NCI-H2196 (cell line): ENCODE data around the gene GRK5.
"Not testable (repeated sequence)": the region's sequence is repeated elsewhere in the genome, so short reads cannot be mapped to it uniquely, and the experiment has no call there.

Experiments used
- DNase-seq: peaks from one replicate; lab custom pipeline; 2025; ENCODE audit not compliant: unreplicated experiment; lab: John Stamatoyannopoulos, UW

The GRK5 gene

DNA sequence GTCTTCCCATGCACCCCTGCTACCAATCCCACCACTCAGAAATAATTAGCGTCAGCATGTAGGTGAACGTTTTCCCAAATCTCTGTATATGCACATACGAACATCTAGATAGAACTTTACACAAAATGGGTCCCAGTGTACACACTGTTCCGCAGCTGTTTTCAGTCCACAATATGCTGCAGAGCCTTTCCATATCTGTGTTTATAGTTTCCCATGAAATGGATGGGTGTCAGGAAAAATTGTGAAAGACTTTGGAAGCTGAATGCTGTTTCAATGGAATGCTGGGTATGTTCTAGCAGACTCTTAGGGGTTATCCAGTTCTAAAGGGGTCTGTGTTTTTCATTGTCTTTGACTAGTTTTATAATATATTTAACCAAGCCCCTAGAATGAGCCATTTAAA is 13.8 kb downstream of the GRK5 start:
- DNase-seq = no peak

DNA sequence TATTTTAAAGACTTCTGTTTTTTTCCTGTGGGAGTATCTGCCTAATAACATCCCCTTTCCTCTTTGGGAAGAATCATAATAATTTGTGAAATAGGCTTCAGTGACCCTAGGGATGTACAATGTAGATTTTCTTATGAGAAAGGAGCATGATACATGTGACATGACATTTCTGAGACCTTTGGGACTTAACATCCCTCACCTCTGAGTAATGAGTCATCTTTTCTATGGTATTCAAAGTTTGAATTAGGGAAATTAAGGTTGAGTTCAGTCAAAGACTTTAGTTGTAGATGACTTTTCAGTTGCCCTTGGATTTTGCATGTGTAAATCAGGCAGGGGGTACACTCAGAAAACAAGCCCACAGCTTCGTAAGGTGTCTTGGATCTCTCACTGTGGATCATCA is 14.3 kb downstream of the GRK5 start:
- no peak for DNase-seq

DNA sequence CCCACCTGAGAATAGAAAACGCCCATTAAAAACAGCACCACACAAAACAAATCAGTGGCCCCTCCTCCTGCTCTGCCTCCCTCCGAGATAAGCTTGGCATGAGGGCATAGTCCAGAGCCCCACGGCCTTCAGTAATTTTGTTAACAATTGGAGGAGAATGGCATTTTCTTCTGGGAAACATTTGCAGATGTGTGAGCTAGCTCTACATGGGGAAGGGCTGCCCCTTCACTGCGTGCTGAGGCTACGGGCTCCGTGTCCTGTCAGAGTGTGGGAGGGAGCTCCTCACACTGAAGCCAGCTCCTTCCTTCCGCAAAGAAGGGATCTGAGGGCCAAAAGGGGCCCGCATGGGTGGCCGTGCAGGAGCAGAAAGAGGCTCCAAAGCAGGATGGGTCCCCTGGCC is 15.2 kb downstream of the GRK5 start:
- no peak for DNase-seq

GRCh38 chr10:119222966-119223386 is 15.6 kb downstream of the GRK5 start:
- no peak for DNase-seq

- no peak for DNase-seq
Observed at GRCh38 chr10:119225083-119225658, 17.8 kb downstream of the GRK5 start.

DNA sequence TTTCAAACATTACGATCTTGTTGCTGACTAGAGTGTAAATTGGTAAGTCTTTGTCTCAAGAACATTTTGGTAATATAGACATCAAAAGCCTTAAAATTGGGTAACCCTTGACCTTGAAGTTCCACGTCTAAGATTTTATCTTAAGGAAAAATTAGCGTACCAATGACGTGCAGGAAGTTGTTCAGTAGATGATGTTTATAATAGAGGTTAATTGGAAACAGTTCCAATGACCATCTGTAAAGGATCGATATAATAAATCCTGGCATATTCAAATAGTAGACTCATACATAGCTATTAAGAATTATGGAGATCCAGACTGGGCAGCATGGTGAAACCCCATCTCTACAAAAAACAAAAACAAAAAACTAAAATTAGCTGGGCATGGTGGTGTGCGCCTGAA is 20.5 kb downstream of the GRK5 start:
- no peak for DNase-seq

DNA sequence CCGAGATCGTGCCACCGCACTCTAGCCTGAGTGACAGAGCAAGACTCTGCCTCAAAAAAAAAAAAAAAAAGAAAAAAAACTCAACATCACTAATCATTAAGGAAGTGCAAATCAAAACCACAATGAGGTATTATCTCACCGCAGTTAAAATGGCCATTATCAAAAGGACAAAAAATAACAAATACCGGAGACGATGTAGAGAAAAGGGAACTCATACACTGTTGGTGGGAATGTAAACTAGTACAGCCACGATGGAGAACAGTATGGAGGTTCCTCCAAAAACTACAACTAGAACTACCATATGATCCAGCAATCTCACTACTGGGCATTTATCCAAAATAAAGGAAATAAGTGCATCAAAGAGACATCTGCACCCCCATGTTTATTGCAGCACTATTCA is 24.3 kb downstream of the GRK5 start:
- DNase-seq = no peak

DNA sequence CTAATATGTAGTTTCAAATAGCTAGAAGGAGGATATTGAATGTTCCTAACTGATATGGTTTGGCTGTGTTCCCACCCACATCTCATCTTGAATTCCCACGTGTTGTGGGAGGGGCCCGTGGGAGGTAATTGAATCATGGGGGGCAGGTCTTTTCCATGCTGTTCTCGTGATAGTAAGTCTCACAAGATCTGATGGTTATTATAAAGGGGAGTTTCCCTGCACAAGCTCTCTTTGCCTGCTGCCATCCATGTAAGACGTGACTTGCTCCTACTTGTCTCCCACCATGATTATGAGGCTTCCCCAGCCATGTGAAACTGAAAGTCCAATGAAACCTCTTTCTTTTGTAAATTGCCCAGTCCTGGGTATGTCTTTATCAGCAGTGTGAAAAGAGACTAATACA is 25.1 kb downstream of the GRK5 start:
- DNase-seq = not testable (repeated sequence)

DNA sequence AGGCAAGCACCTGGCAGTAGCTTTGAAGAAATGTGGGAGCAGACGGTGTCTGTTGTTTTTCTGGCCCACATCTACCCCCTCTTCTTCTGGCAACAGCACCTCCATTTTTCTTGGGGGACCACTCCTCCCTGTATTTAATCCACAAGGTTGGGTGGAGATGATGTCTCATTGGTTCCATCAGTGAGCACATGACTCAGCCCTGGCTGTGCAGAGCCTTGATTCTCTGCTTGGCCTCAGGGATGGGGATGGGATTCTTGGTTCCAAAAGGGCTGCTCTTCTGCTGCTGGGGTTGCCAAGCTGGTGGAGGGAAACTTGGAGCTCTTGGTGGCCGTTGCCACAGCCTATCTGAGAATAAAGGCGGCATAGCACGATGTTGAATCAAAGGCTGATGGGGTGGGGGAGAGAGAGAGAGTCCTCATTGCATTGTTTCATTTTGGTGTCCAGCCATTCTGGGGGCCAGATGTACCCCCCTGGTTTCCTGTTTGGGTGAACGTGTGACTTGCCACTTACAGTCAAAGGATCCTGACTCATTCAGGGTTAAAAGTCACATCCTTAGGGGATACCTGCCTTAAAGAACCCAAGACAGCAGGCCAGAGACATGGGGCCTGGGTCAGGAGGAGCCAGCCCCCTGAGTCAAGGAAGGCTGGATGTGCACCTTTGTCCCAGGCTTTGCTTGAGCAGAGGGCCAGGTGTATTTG is 25.9 kb downstream of the GRK5 start:
- DNase-seq = no peak

DNA sequence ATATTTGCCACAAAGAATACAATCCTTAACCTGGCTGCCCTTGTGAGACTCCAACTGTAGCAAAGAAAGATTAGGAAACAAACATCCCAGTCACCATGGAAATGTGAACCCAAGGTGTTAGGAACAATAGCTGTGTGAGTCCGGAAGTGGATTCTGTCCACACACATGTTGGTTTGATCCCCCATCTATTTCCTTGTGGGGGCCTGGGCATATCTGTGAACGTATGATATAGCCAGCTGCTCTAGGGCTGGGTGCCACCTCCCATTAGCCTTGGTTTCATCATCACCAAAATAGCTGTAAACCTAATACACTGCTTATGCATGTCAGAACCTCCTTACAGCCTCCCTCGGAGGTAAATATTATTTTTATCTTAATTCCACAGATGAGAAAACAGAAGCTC is 26.4 kb downstream of the GRK5 start:
- no peak for DNase-seq

- no peak for DNase-seq
Observed at GRCh38 chr10:119235356-119235755, 28.0 kb downstream of the GRK5 start.

DNA sequence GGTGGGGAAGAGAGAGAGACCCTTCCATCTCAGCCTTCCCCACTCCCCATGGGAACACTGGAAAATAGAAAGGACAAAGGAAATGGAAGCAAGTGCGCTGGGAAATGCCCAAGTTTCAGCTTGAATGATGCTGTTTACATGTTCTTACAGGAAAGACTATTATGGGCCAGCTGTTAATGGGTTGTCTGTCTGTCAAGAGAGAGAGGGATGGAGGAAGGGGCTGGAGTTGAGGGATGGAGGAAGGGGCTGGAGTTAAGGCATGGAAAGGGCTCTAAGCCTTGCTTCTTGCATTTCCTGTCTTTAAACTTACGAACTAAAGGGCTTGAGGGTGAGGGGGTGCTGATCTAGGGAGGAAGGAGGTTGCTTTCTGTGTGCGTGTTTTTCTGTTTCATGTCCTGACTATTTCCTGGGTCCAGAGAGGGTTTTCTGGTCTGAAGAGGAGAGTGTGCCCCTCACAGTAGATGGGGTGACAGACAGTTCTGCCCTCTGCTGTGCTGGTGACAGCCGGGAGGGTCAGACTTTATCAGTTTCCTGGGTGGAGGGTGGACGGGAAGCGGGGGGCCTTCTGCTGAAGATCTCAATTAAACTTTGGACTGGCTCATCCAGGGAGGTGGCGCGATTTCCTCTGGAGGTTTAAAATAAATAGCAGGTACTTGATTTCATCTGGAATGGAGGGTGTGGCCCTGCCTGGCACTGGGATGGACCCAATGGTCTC is 30.5 kb downstream of the GRK5 start:
- DNase-seq = no peak

GRCh38 chr10:119238577-119238976 is 31.2 kb downstream of the GRK5 start:
- DNase-seq = no peak

DNA sequence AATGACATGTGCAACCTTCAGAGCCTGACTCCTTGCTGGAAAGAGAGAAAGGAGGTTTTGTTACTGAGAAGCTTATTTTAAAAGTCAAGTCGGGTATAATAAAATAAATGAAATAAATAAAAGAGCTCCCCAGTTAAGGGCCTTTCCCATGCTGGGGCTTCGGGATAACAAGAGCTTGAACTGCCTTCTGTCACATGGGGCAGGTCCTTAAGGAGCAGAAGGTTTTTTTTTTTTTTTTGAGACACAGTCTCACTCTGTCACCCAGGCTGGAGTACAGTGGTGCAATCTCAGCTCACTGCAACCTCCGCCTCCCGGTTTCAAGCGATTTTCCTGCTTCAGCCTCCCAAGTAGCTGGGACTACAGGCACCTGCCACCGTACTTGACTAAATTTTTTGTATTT is 31.6 kb downstream of the GRK5 start:
- DNase-seq = not testable (repeated sequence)

- not testable (repeated sequence) for DNase-seq
Observed at GRCh38 chr10:119239630-119240029, 32.3 kb downstream of the GRK5 start.

GRCh38 chr10:119241066-119241465 is 33.7 kb downstream of the GRK5 start:
- no peak for DNase-seq

GRCh38 chr10:119242186-119242585 is 34.8 kb downstream of the GRK5 start:
- no peak for DNase-seq

- no peak for DNase-seq
Observed at GRCh38 chr10:119243488-119243887, 36.1 kb downstream of the GRK5 start.

- no peak for DNase-seq
Observed at GRCh38 chr10:119243967-119244366, 36.6 kb downstream of the GRK5 start.

GRCh38 chr10:119245272-119245671 is 37.9 kb downstream of the GRK5 start:
- DNase-seq = no peak

DNA sequence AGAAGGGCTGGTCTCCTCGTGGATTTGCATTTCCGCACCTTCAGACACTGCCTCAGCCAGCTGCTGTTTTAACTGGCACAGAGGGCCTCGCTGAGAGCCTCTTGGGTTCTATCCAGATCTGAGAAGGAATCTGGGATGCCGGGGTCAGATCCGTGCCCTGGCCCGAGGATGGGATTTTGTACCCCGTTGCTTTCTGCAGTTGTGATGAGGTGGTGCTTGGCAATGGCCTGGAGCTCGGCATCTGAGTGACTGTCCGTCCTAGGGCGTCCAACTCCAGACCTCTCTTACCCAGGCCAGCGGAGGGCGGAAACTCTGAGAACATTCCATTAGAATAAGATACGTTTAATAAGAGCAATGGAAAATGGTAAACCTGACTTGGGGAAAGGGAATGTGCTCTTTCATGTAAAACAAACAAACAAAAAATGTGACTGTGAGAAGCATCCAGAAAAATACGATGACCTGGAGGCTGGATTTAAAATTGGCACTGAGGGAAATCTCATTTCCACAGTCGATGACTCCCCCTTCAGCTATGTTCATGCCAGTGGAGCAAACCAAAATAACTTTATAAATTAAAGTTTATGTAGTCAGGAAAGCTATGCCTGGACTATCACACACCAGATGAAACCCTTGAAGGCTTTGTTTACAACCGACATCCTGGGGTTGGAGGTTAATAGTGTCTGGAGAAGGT is 39.6 kb downstream of the GRK5 start:
- no peak for DNase-seq

- no peak for DNase-seq
Observed at GRCh38 chr10:119247550-119247894, 40.2 kb downstream of the GRK5 start.
